ENCODE data around the gene CHID1.

Gene CHID1

DNA sequence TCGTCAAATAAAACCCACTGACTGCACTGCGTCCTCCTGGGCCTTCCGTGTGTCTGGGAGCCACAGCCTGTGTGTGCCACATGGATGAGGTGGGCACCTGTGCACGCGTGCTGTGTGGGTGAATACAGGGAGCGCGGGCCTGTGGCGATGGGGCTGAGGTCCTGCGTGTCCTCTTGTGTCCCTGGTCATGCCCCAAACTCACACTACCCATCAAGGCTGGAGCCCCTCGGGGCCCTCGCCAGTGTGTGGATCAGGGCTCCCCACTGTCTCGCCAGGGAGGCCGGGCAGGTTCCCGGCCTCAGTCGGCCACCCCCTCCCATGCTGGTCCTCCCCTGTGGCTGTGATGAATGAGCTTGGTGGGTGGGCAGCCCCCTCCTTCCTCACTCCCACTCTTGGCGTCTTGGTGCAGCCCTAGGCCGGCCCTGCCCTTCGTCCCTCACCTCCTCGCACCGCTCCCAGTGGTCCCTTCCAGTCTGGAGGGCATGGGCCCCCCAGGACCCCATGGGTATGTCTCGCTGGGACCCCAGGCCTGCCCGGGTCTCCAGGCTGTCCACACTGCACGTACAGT lies 78.6 kb downstream of the CHID1 start:
- no peak for DNase-seq

DNA sequence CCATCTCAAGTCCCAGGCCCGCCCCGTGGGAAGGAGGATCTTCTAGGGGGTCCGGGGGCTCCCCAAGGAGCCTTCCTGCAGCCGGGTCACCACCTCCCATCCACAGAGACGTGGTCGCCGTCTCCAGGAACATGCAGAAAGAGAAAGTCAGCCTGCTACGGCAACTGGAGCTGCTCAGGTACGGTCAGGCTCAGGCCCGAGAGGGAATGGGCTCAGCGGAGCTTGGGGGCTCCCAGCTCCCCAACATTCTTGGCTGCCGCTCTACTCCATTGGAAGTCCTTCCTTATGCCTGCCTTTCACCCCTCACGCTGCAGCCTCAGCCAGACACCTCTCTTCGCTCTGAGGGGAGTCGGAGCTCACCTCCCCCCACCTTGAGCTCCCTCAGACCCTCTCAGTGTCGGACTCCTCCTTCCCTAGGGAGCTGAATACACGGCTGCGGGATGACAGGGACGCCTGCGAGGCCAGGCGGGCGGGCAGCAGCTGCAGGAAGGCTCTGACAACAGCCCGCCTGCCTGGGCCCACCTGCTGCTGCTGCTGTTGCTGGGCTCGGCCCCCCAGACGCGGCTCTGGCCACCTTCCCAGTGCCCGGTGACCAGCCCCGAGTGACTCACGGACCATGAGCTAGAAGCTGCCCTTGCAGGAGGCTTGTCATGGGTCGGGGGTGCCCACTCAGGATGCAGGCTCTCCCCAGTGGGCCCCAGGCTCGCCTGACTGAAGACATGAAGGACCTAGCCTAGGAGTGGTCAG lies 79.3 kb downstream of the CHID1 start:
- no peak for DNase-seq

DNA sequence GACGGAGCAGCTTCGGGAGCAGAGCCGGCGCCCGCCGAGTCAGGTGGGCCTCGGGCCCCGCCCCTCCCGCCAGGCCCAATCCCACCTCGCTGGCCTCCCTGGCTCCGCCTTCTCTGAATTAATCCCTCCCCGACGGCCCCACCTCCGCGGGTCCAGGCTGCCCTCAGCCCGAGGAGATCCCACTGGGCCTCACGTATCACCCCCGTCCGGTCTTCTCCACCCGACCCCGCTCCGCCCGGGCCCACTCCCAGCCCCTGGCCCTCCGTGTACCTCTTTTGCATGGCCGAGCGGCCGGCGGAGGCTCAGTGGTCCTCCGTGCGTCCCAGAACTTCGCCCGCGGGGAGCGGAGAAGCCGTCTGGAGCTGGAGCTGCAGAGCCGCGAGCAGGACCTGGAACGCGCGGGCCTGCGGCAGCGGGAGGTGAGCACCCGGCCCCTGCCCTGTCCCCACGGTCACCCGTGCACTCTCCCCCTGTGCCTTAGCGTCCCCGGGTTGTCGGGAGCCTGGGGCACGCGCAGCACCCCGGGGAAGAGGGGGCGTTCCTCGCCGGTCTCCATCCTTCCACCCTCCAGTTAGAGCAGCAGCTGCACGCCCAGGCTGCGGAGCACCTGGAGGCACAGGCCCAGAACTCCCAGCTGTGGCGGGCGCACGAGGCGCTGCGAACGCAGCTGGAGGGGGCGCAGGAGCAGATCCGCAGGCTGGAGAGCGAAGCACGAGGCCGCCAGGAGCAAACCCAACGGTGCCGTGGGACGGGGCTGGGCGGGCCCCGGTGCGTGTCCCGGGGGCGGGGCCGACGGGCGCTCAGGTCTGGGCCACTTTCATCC lies 80.1 kb downstream of the CHID1 start:
- DNase-seq = no peak

DNA sequence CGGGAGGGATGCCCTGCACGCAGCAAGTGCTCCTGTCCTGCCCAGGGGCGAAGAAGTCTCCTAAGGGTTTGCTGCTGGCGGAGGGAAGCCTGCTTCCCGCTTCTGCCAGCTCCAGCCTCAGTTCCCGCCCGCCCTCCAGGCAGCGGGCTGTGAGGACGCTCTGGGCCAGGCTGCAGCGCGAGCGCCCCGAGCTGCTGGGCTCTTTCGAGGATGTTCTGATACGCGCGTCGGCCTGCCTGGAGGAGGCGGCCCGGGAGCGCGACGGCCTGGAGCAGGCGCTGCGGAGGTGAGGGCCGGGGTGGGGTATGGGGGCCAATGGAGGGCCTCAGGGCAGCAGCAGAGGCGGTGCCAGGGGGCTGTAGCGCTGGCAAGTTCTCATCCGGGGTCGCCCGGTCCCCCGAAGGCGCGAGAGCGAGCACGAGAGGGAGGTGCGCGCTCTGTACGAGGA lies 80.7 kb downstream of the CHID1 start:
- no peak for DNase-seq

DNA sequence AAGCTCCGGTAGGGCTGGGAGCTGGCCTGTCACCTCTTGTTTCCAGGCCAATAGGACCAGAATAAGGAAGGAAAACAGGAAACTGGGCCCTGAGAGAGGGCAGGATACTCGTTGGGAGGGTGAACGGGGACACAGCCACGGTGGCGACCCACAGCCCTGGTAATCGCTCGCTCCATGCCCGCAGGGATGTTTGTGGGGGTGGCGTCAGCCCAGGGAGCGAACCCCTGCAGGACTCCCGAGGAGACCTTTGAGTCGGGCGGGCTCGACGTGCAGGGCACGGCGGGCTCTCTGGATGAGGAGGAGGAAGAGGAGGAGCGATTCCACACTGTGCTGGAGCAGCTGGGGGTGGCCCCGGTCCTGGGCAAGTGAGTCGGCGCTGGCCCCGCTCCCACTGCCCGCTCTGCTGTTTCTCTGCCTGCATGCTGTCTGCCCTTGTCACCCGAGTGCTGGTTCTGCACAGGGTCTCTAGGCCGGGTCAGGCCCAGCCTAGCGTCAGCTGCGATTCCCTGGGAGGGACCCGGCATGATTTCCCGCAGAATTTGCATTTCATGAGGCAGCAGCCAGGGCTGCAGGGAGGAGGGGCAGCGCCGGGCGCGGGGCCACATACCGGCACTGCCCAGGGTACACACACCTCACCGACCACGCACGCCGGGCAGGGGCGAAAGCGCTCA lies 81.3 kb downstream of the CHID1 start:
- DNase-seq = no peak

DNA sequence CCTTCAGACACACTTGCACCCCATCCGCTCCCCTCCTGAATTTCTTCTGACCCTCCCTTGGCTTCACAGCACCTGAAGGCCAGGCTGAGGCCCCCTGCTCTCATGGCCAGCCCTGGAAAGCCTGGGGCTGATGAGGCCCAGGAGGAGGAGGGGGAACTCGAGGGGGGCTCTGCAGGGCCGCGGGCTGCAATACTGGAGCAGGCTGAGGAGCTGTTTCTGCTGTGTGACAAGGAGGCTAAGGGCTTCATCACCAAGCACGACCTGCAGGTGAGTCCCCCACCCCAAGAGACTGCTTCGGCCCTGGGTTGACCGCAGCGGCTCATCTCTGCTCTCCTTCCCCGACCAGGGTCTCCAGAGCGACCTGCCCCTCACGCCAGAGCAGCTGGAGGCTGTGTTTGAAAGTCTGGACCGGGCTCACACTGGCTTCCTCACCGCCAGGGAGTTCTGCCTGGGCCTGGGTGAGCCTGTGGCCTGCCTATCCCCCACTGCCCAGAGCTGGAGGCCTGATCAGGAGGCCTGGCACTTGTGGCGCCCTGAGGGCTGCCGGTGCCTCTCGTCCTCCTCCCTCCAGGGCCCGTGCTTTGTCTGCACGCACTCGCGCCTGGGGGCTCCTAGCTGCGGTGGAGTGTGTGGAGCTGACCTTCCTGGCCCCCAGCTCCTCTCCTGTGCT lies 82.0 kb downstream of the CHID1 start:
- DNase-seq = no peak

DNA sequence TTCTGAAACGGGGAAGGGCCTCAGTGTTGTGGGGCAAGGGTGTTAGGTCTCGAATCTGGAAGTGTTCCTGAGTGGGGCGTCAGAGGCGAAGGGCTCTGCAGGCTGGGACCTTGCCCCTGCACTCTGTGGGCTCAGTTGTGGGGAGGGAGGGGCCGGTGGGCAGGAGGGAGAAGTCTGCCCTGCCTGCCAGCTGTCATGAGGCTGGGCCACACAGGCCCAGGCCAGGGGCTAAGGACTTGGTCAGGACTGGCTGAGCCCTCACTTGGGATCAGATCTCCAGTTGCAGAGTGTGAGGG lies 82.8 kb downstream of the CHID1 start, which contains the start of gene CRACR2B:
Gene CRACR2B, plus strand, starts transcription at position 23 of the 296 bp plus-strand sequence. CDS start 689 bp downstream, outside the sequence.
- DNase-seq = no peak

DNA sequence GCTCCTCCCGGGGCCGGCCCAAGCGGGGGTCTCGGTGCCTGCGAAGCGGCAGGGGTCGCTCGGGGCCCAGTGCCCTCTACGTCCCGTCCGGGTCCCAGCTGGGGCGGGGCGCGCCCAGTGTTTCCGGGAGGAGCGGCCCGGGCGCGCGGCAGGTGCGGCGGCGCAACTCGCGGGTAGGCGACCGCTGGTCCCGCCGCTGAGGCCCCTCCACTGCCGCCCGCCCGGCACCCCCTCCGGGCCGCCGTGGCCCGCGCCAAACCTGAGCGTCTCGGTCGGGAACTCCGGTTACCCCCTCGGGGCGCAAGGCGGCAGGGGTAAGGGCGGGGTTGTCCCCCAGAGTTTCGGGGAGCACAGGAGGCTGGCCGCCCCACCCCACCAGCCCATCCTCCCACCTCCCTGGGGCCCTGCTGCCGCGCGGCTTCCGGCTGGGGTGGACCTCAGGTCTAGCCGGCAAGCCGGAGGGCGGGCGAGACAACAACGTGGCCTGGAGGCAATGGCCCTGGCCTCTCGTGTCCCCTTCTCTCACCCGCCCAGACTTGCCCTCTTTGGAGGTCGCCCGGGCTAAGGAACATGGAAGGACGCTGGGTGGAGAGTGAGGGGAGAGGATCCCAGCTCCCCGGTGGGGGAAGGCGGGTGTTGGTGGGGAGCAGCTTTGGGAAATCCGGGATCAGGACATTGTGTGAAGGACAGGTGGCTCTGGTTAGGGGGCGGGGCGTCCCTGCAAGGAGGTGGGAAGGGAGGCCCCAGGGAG lies 83.3 kb downstream of the CHID1 start:
- DNase-seq = no peak

DNA sequence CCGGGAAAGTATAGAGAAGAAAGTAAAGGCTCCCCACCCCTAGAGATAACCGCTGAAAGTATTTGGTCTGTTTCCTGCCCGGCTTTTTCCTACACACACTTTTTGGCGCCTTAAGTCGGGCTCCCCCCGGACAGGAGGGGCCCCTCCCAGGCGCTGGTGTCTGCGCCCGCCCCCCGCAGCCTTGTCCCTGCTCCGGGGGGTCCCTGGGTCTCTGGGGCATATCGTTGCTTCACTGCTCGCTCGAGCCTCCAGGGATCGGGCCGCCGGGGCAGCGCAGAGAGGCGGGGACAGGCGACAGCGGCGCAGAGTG lies 83.8 kb downstream of the CHID1 start:
- no peak for DNase-seq

DNA sequence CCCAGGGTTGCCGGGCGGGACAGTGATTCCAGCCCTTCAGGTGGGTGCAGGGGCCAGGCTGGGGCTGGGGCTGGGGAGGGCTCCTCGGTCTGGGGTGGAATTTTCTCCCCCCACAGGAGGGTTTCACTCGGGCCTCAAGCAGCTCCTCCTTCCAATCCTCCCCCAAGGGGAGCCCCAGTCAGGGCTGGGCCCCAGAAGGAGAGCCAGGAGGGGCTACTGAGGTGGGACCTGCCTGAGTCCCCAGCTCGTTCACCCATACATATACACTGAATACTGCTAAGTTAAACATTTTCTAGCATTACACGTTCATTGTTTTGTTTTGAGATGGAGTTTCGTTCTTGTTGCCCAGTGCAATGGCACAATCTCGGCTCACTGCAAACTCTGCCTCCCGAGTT lies 84.4 kb downstream of the CHID1 start:
- DNase-seq = no peak

DNA sequence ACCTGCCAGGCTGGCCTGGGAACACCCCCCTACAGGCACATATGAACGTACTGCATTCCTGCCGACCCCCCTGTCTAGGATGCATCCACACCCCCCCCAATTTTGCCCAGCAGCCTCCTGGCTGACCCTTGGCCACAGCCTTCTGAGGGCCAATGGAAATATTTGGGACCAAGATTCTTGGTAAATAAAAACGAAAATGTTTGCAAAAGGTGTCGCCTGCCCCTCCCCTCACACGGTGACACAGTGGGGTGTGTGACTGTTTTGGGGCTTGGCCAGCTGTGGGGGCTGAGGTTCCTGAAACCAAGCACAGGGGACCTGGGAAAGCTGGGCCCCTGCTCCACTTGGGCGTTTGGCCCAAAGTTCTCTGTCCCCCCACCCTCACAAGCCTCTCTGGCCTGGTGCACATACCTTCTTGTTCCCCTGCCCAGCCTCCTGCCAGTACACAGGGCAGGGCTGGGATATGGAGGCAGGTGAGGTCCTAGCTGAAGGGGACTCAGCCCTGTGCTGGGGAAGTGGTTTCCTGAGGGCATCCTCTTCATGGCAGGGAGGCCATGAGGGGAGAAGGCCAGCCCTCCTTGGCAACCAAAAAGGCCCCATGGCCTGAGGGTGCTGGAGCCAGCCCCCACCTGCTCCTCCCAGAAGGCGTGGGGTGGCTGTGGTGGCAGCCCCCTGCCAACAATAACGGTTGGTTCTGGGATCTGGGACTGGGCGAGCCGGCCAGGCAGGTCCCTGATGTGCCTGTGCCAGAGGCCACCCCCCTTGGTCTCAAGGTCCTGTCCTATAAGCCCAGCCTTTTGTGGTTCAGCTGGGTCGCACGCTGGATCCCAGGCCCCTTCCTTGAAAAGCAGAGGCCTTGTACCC lies 85.0 kb downstream of the CHID1 start:
- DNase-seq = no peak

DNA sequence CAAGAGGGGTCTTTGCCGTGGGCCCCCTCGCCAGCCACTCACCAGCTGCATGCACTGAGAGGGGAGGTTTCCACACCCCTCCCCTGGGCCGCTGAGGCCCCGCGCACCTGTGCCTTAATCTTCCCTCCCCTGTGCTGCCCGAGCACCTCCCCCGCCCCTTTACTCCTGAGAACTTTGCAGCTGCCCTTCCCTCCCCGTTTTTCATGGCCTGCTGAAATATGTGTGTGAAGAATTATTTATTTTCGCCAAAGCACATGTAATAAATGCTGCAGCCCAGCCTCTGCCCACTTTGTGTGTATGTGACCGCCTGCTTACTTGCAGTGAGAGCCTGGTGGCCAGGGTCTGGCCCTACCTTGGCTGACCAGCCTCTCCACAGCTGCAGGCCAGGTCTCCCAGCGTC lies 85.7 kb downstream of the CHID1 start:
- no peak for DNase-seq

DNA sequence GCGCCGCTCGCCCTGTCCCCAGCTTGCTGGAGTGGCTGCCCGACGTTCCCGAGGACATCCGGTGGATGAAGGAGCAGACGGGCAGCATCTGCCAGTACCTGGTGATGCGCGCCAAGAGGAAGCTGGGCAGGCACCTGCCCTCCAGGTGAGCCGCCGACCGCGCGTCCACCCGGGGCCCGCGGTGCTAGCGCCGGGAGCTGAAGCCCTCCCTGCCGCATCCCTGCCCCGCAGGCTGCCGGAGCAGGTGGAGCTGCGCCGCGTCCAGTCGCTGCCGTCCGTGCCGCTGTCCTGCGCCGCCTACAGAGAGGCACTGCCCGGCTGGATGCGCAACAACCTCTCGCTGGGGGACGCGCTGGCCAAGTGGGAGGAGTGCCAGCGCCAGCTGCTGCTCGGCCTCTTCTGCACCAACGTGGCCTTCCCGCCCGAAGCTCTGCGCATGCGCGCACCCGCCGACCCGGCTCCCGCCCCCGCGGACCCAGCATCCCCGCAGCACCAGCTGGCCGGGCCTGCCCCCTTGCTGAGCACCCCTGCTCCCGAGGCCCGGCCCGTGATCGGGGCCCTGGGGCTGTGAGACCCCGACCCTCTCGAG lies 86.2 kb downstream of the CHID1 start:
- no peak for DNase-seq

DNA sequence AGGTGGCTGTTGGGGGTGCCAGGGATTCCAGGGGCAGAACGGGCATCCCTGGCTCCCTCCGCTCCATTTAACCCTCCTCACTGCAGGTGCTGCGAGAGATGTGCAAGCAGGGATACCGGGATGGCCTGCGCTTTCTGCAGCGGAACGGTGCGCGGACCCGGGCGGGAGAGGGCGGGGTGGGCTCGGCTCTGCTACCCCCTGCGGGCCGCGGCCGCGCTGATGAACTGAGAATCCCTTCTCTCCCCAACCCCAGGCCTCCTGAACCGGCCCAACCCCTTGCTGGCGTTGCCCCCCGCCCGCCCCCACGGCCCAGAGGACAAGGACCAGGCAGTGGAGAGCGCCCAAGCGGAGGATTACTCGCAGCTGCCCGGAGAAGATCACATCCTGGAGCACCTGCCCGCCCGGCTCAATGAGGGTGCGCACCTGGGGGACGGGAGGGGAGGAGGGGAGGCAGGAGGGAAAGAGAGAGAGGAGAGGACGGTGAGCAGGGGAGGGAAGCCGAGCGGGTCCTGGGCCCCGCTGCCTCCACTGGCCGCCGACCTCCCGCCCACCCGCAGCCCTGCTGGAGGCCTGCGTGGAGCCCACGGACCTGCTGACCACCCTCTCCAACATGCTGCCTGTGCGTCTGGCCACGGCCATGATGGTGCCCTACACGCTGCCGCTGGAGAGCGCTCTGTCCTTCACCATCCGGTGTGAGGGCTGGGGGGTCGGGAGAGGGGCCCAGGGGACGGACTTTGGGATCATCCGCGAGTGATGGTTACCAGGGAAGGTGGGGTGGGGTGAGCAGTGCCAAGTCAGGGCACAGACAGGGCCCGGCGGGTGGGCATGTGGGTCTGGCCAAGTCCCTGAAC lies 86.9 kb downstream of the CHID1 start:
- DNase-seq = no peak

DNA sequence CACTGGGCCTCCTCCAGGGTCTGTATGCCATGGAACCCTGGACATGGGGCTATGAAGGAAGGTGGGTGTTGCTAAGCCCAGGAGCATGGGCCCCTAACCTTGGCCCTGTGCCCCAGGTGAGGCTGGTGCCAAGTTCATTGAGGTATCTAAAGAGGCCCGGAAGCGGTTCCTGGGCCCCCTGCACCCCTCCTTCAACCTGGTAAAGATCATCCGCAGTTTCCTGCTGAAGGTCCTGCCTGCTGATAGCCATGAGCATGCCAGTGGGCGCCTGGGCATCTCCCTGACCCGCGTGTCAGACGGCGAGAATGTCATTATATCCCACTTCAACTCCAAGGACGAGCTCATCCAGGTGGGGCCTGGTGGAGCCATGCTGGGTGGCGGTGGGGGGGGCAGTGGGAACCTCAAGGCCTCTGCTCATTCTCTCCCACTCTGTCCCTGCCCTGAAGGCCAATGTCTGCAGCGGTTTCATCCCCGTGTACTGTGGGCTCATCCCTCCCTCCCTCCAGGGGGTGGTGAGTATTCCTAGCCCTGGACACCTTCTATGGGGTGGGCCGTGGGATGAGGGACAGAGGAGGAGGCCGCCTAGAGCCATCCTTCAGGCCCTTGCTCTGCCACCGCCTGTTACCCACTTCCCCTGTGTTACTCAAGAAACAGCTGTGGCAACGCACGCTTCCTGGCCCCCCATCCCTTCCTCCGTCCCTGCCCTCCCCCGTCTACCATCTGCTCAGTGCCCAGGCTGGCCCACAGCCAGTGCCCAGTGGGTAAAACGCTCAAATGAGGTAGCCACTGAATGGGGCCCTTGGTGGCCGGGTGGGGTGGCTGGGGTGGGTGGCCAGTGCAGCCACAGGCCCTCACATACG lies 88.9 kb downstream of the CHID1 start:
- no peak for DNase-seq

DNA sequence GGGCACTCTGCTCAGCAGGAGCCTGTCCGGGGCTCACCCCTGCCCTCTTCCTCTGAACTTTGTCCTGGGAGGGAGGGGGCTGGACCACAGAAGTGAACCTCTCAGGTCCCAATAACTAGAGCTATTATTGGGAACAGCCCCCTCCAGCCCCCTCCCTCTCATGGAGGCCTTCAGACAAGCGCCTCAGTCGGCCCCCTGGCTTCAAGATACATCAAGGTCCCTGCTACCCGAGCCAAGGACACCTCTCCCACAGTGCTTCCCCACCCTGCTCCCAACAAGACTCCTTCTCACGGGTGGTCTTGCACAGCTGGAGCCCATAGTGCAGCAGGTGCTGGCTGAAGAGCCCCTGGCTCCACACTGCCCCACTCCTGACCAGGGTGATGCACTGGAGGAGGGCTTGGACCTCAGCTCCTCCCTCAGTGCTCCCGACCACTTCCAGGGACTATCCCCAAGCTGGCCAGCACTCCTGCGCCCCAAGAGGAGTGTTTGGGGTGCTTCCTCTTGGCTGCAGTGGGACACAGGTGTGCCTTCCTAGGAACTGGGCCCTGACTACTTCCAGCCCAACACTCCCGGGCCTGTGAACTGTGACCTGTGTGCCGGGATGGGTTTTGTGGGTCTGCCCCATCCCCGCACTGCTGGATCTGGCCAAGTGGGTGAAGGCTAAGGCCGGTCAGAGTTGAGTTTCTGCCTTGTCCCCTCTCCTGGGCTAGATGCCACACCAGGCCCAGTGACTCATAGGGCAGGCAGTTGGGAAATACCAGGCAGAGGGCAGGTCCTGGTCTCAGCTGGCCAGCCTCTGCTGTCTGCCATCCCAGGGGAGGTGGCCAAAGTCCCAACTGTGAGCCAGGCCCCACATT lies 89.7 kb downstream of the CHID1 start:
- no peak for DNase-seq

DNA sequence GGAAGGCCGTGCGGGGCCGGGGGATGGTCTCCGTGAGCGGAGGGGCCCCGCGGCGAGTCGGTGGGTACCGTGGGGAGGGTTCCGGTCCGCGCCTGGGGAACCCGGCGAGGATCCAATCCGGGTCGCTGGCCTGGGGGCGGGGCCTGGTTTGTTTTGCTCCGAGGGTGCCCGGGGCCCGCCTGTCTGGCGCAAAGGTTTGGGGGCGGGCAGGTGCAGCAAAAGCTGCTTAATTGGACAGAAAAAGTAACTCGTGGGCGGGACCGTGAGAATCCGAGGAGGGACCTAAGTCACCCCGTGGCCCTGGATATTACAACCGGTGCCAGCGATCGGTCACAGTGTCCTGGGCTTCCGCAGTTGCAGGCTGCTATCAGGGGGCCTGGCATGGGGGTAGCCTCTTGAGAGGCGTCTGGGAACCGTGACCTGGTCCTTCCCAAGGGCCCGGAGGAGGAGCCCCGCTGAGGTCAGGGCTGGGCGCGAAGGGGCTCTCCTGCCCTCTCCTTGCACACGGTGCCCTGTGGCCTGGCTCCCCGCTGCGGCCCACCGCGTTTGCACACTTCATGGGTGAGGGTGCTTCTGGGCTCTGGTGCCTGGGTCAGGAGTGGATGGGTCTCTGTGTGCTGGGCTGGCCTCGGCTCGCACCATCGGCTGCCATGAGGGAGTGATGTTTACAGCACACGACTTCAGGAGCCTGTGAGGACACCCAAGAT lies 90.5 kb downstream of the CHID1 start:
- DNase-seq = no peak
